MCF 10A (cell line): Measurements from ENCODE around the gene CACNB4. TPM values are rescaled to one million over a fixed set of nuclear protein-coding genes. Genes with fewer than 3 reads are reported as not detected.

Experiments
- BruUV-seq: library from RNA; stranded (reverse); fragments of 400-500 nt; replicated peaks from 2 replicates; lab custom pipeline; 2021; lab: Mats Ljungman, UMichigan
- CTCF ChIA-PET: fragments of 300-600 bp; sonication (Branson Sonifier 250); formaldehyde crosslinking; extraction: SDS; loops from one replicate; lab custom pipeline; 2021; ENCODE audit warnings: antibody characterized with exemption, inconsistent platforms; lab: Yijun Ruan, JAX
- POLR2A ChIA-PET: fragments of 300-600, 350-650 bp; sonication (Branson Sonifier 250); formaldehyde crosslinking; extraction: SDS; loops from one replicate; lab custom pipeline; 2020; ENCODE audit warnings: antibody characterized with exemption, inconsistent platforms; lab: Yijun Ruan, JAX
- DNase-seq: peaks from one replicate; pipeline ENCODE4 v3.0.0-alpha.2; 2018; ENCODE audit not compliant: unreplicated experiment
- H3K27ac Mint-ChIP-seq: one replicate; pipeline ENCODE4 v1.8.0; 2022; ENCODE audit warnings: mild to moderate bottlenecking, low read depth, mixed read lengths; ENCODE audit not compliant: unreplicated experiment
- H3K27me3 Mint-ChIP-seq: one replicate; pipeline ENCODE4 v1.8.0; 2022; ENCODE audit warnings: mixed read lengths; ENCODE audit not compliant: insufficient read depth, unreplicated experiment
- H3K36me3 Mint-ChIP-seq: one replicate; pipeline ENCODE4 v1.8.0; 2022; ENCODE audit warnings: mild to moderate bottlenecking, moderate library complexity, mixed read lengths; ENCODE audit not compliant: insufficient read depth, unreplicated experiment
- H3K4me1 Mint-ChIP-seq: one replicate; pipeline ENCODE4 v1.8.0; 2022; ENCODE audit warnings: mixed read lengths; ENCODE audit not compliant: insufficient read depth, unreplicated experiment
- H3K4me3 Mint-ChIP-seq: one replicate; pipeline ENCODE4 v1.8.0; 2022; ENCODE audit warnings: mild to moderate bottlenecking, moderate library complexity, mixed read lengths; ENCODE audit not compliant: unreplicated experiment
- H3K9me3 Mint-ChIP-seq: one replicate; pipeline ENCODE4 v1.8.0; 2022; ENCODE audit warnings: mixed read lengths; ENCODE audit not compliant: unreplicated experiment
- intact Hi-C: fragments of 100-400 bp; cut with micrococcal nuclease; formaldehyde crosslinking; loops from 2 replicates; pipeline ENCODE4 v1.14.1; 2022
- total RNA-seq: library from RNA; stranded (reverse); gene quantifications from 2 replicates; pipeline ENCODE4 v1.2.3, GENCODE V29; 2022
- TF ChIP-seq, protein P1 (sequence below): fragments of 200-600 bp; IDR thresholded peaks from one replicate; pipeline ENCODE4 v1.8.0; 2022; ENCODE audit warnings: antibody characterized with exemption, mild to moderate bottlenecking; ENCODE audit not compliant: unreplicated experiment

Gene CACNB4
- total RNA-seq, 1 experiment from 2014 or later = 0.49 TPM

GRCh38 chr2:151914989-151915628 is 183.7 kb downstream of the CACNB4 start:
- intact Hi-C loops = no loop called here
- H3K4me3 Mint-ChIP-seq = no peak overlapping the region
- H3K27me3 Mint-ChIP-seq = no peaks in the 10 kb centered on the region
- H3K27ac Mint-ChIP-seq = no peak overlapping the region
- POLR2A ChIA-PET = no interaction called here
- H3K4me1 Mint-ChIP-seq = no peaks in the 10 kb centered on the region
- no peaks in the 10 kb centered on the region for H3K36me3 Mint-ChIP-seq
- BruUV-seq = no TSS peak
- TF ChIP-seq, protein P1, sequence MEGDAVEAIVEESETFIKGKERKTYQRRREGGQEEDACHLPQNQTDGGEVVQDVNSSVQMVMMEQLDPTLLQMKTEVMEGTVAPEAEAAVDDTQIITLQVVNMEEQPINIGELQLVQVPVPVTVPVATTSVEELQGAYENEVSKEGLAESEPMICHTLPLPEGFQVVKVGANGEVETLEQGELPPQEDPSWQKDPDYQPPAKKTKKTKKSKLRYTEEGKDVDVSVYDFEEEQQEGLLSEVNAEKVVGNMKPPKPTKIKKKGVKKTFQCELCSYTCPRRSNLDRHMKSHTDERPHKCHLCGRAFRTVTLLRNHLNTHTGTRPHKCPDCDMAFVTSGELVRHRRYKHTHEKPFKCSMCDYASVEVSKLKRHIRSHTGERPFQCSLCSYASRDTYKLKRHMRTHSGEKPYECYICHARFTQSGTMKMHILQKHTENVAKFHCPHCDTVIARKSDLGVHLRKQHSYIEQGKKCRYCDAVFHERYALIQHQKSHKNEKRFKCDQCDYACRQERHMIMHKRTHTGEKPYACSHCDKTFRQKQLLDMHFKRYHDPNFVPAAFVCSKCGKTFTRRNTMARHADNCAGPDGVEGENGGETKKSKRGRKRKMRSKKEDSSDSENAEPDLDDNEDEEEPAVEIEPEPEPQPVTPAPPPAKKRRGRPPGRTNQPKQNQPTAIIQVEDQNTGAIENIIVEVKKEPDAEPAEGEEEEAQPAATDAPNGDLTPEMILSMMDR = no peak
- CTCF ChIA-PET = no interaction called here
- H3K9me3 Mint-ChIP-seq = no peaks in the 10 kb centered on the region
- no peak for DNase-seq

- ChIA-PET CTCF (no interaction called here), POLR2A (interaction anchor here (1.0 to 1.5 kb wide), 2 partner anchors 12 to 80 kb away, joined by 3 to 4 read pairs; partner anchors contain the start of gene ARL5A)
- no peak for DNase-seq
- Mint-ChIP-seq H3K27me3 (no peaks in the 10 kb centered on the region), H3K9me3 (no peaks in the 10 kb centered on the region), H3K36me3 (no peaks in the 10 kb centered on the region), H3K4me3 (no peak overlapping the region), H3K27ac (no peak overlapping the region), H3K4me1 (no peaks in the 10 kb centered on the region)
- TF ChIP-seq, protein P1 = no peak
- intact Hi-C loops = no loop called here
- no TSS peak for BruUV-seq
Observed at GRCh38 chr2:151908204-151908882, 190.5 kb downstream of the CACNB4 start.

DNA sequence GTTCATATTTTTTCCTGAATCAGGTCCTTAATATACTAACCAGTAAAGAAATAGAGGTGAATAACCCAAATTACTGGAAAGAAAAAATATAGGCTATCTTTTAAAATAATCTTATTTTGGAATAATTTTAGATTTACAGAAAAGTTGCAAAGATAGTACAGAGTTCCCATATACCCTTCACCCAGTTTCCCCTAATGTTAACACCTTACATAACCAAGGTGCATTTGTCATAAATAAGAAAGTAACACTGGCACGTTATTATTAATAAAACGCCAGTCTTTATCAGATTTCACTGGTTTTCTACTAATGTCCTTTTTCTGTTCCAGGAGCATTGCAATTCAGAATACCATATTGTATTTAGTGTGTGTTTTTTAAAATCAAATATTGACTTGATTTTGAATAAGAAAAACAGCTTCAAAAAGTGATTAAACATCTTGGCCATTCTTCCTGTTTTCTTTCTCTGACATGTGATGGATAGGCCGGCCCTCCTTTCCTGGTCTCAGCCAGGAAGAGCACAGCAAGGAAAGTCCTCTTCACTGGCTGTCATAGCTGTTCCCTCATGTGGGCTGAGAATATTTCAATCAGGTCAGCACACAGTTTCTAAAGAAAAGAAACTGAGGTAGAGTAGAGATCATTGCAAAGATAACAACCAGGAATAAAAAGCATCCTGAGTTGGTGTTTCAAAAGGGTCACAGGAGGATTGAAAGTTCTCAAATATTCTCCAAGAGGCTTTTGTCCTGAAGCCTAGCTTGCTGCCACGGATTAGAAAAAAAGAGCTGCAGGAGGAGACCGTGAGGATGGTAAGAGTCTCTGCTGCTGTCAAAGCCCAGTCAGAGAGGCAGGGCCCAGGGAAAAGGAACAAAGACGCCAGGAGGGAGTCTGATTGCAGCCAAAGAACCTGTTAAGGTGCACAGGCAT is 191.3 kb downstream of the CACNB4 start:
- Mint-ChIP-seq H3K9me3 (no peaks in the 10 kb centered on the region), H3K27me3 (no peaks in the 10 kb centered on the region), H3K4me3 (no peak overlapping the region), H3K36me3 (no peaks in the 10 kb centered on the region), H3K4me1 (no peaks in the 10 kb centered on the region), H3K27ac (no peak overlapping the region)
- BruUV-seq = no TSS peak
- TF ChIP-seq, protein P1 = no peak
- CTCF ChIA-PET = interaction anchor here (1.2 kb wide), 1 partner anchor 130 kb away, joined by 3 read pairs; no protein-coding TSS in a partner anchor
- POLR2A ChIA-PET = interaction anchor here (1.0 to 1.8 kb wide), 5 partner anchors 11 to 79 kb away, joined by 3 to 5 read pairs (median 3); partner anchors contain the start of gene ARL5A
- DNase-seq = no peak
- intact Hi-C loops = no loop called here
